SK-N-SH treated with all-trans-retinoic acid at 6 μM for 48 hours (cell line): Measurements from ENCODE around the gene HESX1.

Experiments used
- CREB5 ChIP-seq: fragments of 250-450 bp; sonication (Bioruptor Pico); IDR thresholded peaks from 2 replicates; pipeline ENCODE4 v1.5.1; 2020; ENCODE audit warnings: low read depth, mild to moderate bottlenecking, moderate library complexity
- CSRNP3 ChIP-seq: fragments of 250-450 bp; sonication (Bioruptor Pico); IDR thresholded peaks from 2 replicates; pipeline ENCODE4 v1.5.1; 2021; ENCODE audit warnings: mild to moderate bottlenecking, moderate library complexity
- ESRRG ChIP-seq: fragments of 250-450 bp; sonication (Bioruptor Pico); IDR thresholded peaks from 2 replicates; pipeline ENCODE4 v1.6.1; 2021; ENCODE audit warnings: mild to moderate bottlenecking
- ISL1 ChIP-seq: fragments of 250-450 bp; sonication (Bioruptor Pico); IDR thresholded peaks from 2 replicates; pipeline ENCODE4 v2.1.2; 2022; ENCODE audit warnings: mild to moderate bottlenecking, moderate library complexity
- PATZ1 ChIP-seq: fragments of 250-450 bp; sonication (Bioruptor Pico); IDR thresholded peaks from 2 replicates; pipeline ENCODE4 v1.8.0; 2020; ENCODE audit warnings: mild to moderate bottlenecking, moderate library complexity, borderline replicate concordance
- RARB ChIP-seq: fragments of 250-450 bp; sonication (Bioruptor Pico); IDR thresholded peaks from 2 replicates; pipeline ENCODE4 v1.8.0; 2021; ENCODE audit warnings: mild to moderate bottlenecking, moderate library complexity
- TOX ChIP-seq: fragments of 250-450 bp; sonication (Bioruptor Pico); IDR thresholded peaks from 2 replicates; pipeline ENCODE4 v1.8.0; 2021; ENCODE audit warnings: mild to moderate bottlenecking, moderate library complexity, borderline replicate concordance
- ZC3H10 ChIP-seq: fragments of 250-450 bp; sonication (Bioruptor Pico); IDR thresholded peaks from 2 replicates; pipeline ENCODE4 v1.5.1; 2021; ENCODE audit warnings: mild to moderate bottlenecking, moderate library complexity
- ZFP3 ChIP-seq: fragments of 250-450 bp; sonication (Bioruptor Pico); IDR thresholded peaks from 2 replicates; pipeline ENCODE4 v1.5.0; 2020; ENCODE audit warnings: mild to moderate bottlenecking, moderate library complexity
- ZFP30 ChIP-seq: fragments of 450-650 bp; formaldehyde crosslinking; IDR thresholded peaks from 2 replicates; pipeline ENCODE4 v1.5.0; 2022; ENCODE audit warnings: mild to moderate bottlenecking, moderate library complexity
- ZNF565 ChIP-seq: fragments of 450-650 bp; formaldehyde crosslinking; conservative IDR thresholded peaks from 2 replicates; pipeline ENCODE4 v1.5.0; 2020; ENCODE audit warnings: low read depth, mild to moderate bottlenecking, moderate library complexity
- ZNF70 ChIP-seq: fragments of 450-650 bp; formaldehyde crosslinking; IDR thresholded peaks from 2 replicates; pipeline ENCODE4 v1.5.0; 2020; ENCODE audit warnings: mild to moderate bottlenecking, moderate library complexity
- ZNF8 ChIP-seq: fragments of 450-650 bp; formaldehyde crosslinking; IDR thresholded peaks from 2 replicates; pipeline ENCODE4 v1.5.0; 2020; ENCODE audit warnings: mild to moderate bottlenecking, moderate library complexity

GRCh38 chr3:57165641-57166040, 34.1 kb downstream of the HESX1 start:
- TF ChIP-seq ZC3H10 (CRISPR knock-in tag) (no peak), RARB (no peak), ZFP30 (CRISPR knock-in tag) (no peak), PATZ1 (CRISPR knock-in tag) (no peak), CSRNP3 (CRISPR knock-in tag) (no peak), ESRRG (CRISPR knock-in tag) (no peak), ZNF70 (CRISPR knock-in tag) (no peak), CREB5 (no peak), ZFP3 (CRISPR knock-in tag) (no peak), ISL1 (CRISPR knock-in tag) (no peak), ZNF8 (no peak), TOX (CRISPR knock-in tag) (no peak), ZNF565 (CRISPR knock-in tag) (no peak)
